Esophagus muscularis mucosa (tissue), 4 donors: ENCODE data around the gene PCDH12. TPM values are rescaled to one million over a fixed set of nuclear protein-coding genes. Genes with fewer than 3 reads are reported as not detected.

Source experiments
- DNase-seq: peaks from one replicate; pipeline ENCODE4 v3.0.0-alpha.2; 2017; ENCODE audit errors: extremely low spot score
- H3K27ac ChIP-seq, 4 donors: fragments of 200-600 bp; sonication (generic); replicated peaks in 1 of 4; 1 replicate in 3 of 4; 2 replicates in 1 of 4; pipeline ENCODE4 v1.5.1; 2016 to 2019; ENCODE audit warnings: mild to moderate bottlenecking in 1 of 4
- H3K27me3 ChIP-seq, 4 donors: fragments of 200-600 bp; sonication (generic); one replicate each; pipeline versions ENCODE4 v1.5.1 to v1.6.0; 2016 to 2019
- H3K36me3 ChIP-seq, 4 donors: fragments of 200-600 bp; sonication (generic); one replicate each; pipeline ENCODE4 v1.5.1; 2016 to 2019
- H3K4me1 ChIP-seq, 4 donors: fragments of 200-600 bp; sonication (generic); one replicate each; pipeline ENCODE4 v1.5.1; 2016 to 2019
- H3K4me3 ChIP-seq, 4 donors: fragments of 200-600 bp; sonication (generic); 1 replicate in 2 of 4; 2 replicates in 2 of 4; pipeline ENCODE4 v1.5.1; 2016 to 2019; ENCODE audit warnings: mild to moderate bottlenecking in 4 of 4, moderate library complexity in 1 of 4
- H3K9me3 ChIP-seq, 4 donors: fragments of 200-600 bp; sonication (generic); 1 replicate in 3 of 4; 2 replicates in 1 of 4; pipeline ENCODE4 v1.5.1; 2016 to 2019
- CTCF ChIP-seq, 3 experiments: fragments of 200-600 bp in 2 of 3; fragments of 450-650 bp in 1 of 3; sonication (generic) in 2 of 3; IDR thresholded peaks; one replicate each; pipeline ENCODE4 v1.5.1; 2017 to 2019; ENCODE audit warnings: antibody characterized with exemption in 3 of 3, mild to moderate bottlenecking in 2 of 3, moderate library complexity in 1 of 3
- EP300 ChIP-seq: sonication (generic); formaldehyde crosslinking; IDR thresholded peaks from one replicate; pipeline ENCODE4 v1.6.1; 2017; ENCODE audit warnings: antibody characterized with exemption
- POLR2A ChIP-seq: fragments of 450-650 bp; IDR thresholded peaks from one replicate; pipeline ENCODE4 v1.6.1; 2017; ENCODE audit warnings: antibody characterized with exemption, moderate library complexity, mild to moderate bottlenecking, low read depth
- POLR2AphosphoS5 ChIP-seq, 2 donors: sonication (generic); formaldehyde crosslinking; IDR thresholded peaks; one replicate each; pipeline ENCODE4 v1.6.1; 2017; ENCODE audit warnings: antibody characterized with exemption in 2 of 2
- WGBS: methylation state at CpG from one replicate; pipeline ENCODE4 v1.1.5; 2018; 5-methylcytosine and 5-hydroxymethylcytosine counted together
- intact Hi-C: fragments of 100-400 bp; cut with DNase I; formaldehyde crosslinking; loops from one replicate; pipeline ENCODE4 v1.15.1; 2023
- total RNA-seq, 4 donors: library from RNA; depleted of rRNA; stranded (reverse); fragments of >200 nt; gene quantifications; one replicate each; pipeline versions ENCODE4 v1.1.0 to v1.2.1, GENCODE V29; 2016

PCDH12 gene
- total RNA-seq, 4 donors from 2014 or later: 1.2 to 6.7 (median 3.5) TPM

- TF ChIP-seq POLR2AphosphoS5 (IDR thresholded peaks at IDR 0.05) (no peak), CTCF (IDR thresholded peaks at IDR 0.05) (no peak), EP300 (no peak), POLR2A (no peak)
- Histone ChIP-seq H3K9me3 (no peaks in the 10 kb centered on the region), H3K27me3 (no peaks in the 10 kb centered on the region), H3K27ac (no peak overlapping the region), H3K4me1 (peaks cover 5 to 25% (median 6%) of the 10 kb centered on the region in 4 donors), H3K4me3 (no peak overlapping the region), H3K36me3 (peaks cover 0 to 83% (median 47%) of the 10 kb centered on the region in 4 donors)
- intact Hi-C loops: loop anchor here (5.0 kb wide), 1 partner anchor 153 kb away; no protein-coding TSS in a partner anchor
- WGBS: 64% methylated on average over 4 of the region's 4 CpGs
- no peak for DNase-seq
Measured at GRCh38 chr5:141994511-141995136, 36.6 kb upstream of the PCDH12 start.

- peak overlapping the region in 1 of 4 donors; percentile 16 for H3K27ac ChIP-seq
- no peak for TF ChIP-seq POLR2A
- TF ChIP-seq POLR2AphosphoS5 (IDR thresholded peaks at IDR 0.05): no peak
- peak; percentile 69 to 81 (median 72) for TF ChIP-seq CTCF (IDR thresholded peaks at IDR 0.05)
- no peaks in the 10 kb centered on the region for H3K27me3 ChIP-seq
- H3K36me3 ChIP-seq: peaks cover 0 to 80% (median 54%) of the 10 kb centered on the region in 4 donors
- intact Hi-C loops: loop anchor here (5.0 kb wide), 1 partner anchor 155 kb away; no protein-coding TSS in a partner anchor
- WGBS: 5% methylated on average over 2 of the region's 2 CpGs
- no peak for DNase-seq
- peaks cover 5 to 25% (median 6%) of the 10 kb centered on the region in 4 donors for H3K4me1 ChIP-seq
- H3K4me3 ChIP-seq: no peak overlapping the region
- H3K9me3 ChIP-seq: no peaks in the 10 kb centered on the region
Measured at GRCh38 chr5:141992349-141992963, 34.5 kb upstream of the PCDH12 start.

GRCh38 chr5:141989720-141990119, 31.7 kb upstream of the PCDH12 start:
- intact Hi-C loops: loop anchor here (5.0 kb wide), 1 partner anchor 158 kb away; no protein-coding TSS in a partner anchor
- DNase-seq: no peak
- H3K36me3 ChIP-seq: peaks cover 19 to 91% (median 69%) of the 10 kb centered on the region in 4 donors

GRCh38 chr5:141986072-141986471, 28.1 kb upstream of the PCDH12 start:
- TF ChIP-seq EP300: no peak
- no peak for TF ChIP-seq POLR2AphosphoS5 (IDR thresholded peaks at IDR 0.05)
- Histone ChIP-seq H3K27me3 (no peaks in the 10 kb centered on the region), H3K9me3 (no peaks in the 10 kb centered on the region), H3K4me3 (no peak overlapping the region), H3K36me3 (peaks cover 40 to 98% (median 80%) of the 10 kb centered on the region in 4 donors), H3K4me1 (no peaks in the 10 kb centered on the region), H3K27ac (no peak overlapping the region)
- intact Hi-C loops: no loop called here
- no peak for DNase-seq

More at GRCh38 chr5:141989720-141990119, 31.7 kb upstream of the PCDH12 start:
- no peaks in the 10 kb centered on the region for H3K27me3 ChIP-seq
- WGBS: 0% methylated on average over 1 of the region's 1 CpG
- H3K9me3 ChIP-seq: no peaks in the 10 kb centered on the region
- no peak overlapping the region for H3K27ac ChIP-seq
- H3K4me3 ChIP-seq: no peak overlapping the region
- no peak for TF ChIP-seq POLR2A
- TF ChIP-seq POLR2AphosphoS5 (IDR thresholded peaks at IDR 0.05): no peak
- no peak for TF ChIP-seq CTCF (IDR thresholded peaks at IDR 0.05)
- no peak for TF ChIP-seq EP300
- peaks cover 5 to 17% (median 6%) of the 10 kb centered on the region in 4 donors for H3K4me1 ChIP-seq

- no peaks in the 10 kb centered on the region for H3K9me3 ChIP-seq
- peaks cover 69 to 97% (median 94%) of the 10 kb centered on the region in 4 donors for H3K36me3 ChIP-seq
- no peak for DNase-seq
- TF ChIP-seq CTCF (IDR thresholded peaks at IDR 0.05): no peak
- TF ChIP-seq POLR2A: no peak
- TF ChIP-seq EP300: no peak
- TF ChIP-seq POLR2AphosphoS5 (IDR thresholded peaks at IDR 0.05): no peak
- 46% methylated on average over 2 of the region's 2 CpGs for WGBS
- H3K4me3 ChIP-seq: no peak overlapping the region
- intact Hi-C loops: no loop called here
- H3K4me1 ChIP-seq: peaks cover 6 to 13% (median 13%) of the 10 kb centered on the region in 4 donors
- no peak overlapping the region for H3K27ac ChIP-seq
- no peaks in the 10 kb centered on the region for H3K27me3 ChIP-seq
Measured at GRCh38 chr5:141982626-141983025, 24.6 kb upstream of the PCDH12 start.
